Kasumi-1 (cell line): Measurements from ENCODE around the gene HEATR5B.
"Not testable (repeated sequence)": the region's sequence is repeated elsewhere in the genome, so short reads cannot be mapped to it uniquely, and the experiment has no call there.

Experiments used
- DNase-seq, 2 experiments: peaks; one replicate each; lab custom pipeline; 2025; lab: John Stamatoyannopoulos, UW

Gene HEATR5B

GRCh38 chr2:36981911-36982310 lies 102.3 kb downstream of the HEATR5B start:
- DNase-seq: no peak

- DNase-seq: not testable (repeated sequence)
Observed at GRCh38 chr2:36979007-36979406, 105.2 kb downstream of the HEATR5B start.

- DNase-seq: no peak
Observed at GRCh38 chr2:36976065-36976464, 108.1 kb downstream of the HEATR5B start.

GRCh38 chr2:36975306-36975705 lies 108.9 kb downstream of the HEATR5B start:
- no peak for DNase-seq

GRCh38 chr2:36973320-36973719 lies 110.9 kb downstream of the HEATR5B start:
- no peak for DNase-seq

GRCh38 chr2:36971990-36972389 lies 112.2 kb downstream of the HEATR5B start:
- no peak for DNase-seq

- peak; percentile 21 to 44 for DNase-seq
Observed at GRCh38 chr2:36967236-36967876, 116.8 kb downstream of the HEATR5B start.

GRCh38 chr2:36966370-36967235 lies 117.6 kb downstream of the HEATR5B start, which contains the start of gene STRN:
Gene STRN (minus strand): TSS chr2:36966536. CDS start chr2:36966463, 73 bp downstream.
- DNase-seq: peak; percentile 89 to 93

GRCh38 chr2:36965751-36966369 lies 118.3 kb downstream of the HEATR5B start:
- peak; percentile 34 to 53 for DNase-seq

GRCh38 chr2:36965206-36965605 lies 119.0 kb downstream of the HEATR5B start:
- peak in 1 of 2 experiments; percentile 53 for DNase-seq

GRCh38 chr2:36964496-36965058 lies 119.6 kb downstream of the HEATR5B start:
- no peak for DNase-seq

- no peak for DNase-seq
Observed at GRCh38 chr2:36963734-36964133, 120.4 kb downstream of the HEATR5B start.

GRCh38 chr2:36963106-36963505 lies 121.1 kb downstream of the HEATR5B start:
- no peak for DNase-seq

- no peak for DNase-seq
Observed at GRCh38 chr2:36960773-36961172, 123.4 kb downstream of the HEATR5B start.

- DNase-seq: peak in 1 of 2 experiments; percentile 16
Observed at GRCh38 chr2:36960005-36960675, 124.0 kb downstream of the HEATR5B start.

GRCh38 chr2:36954977-36955607 lies 129.1 kb downstream of the HEATR5B start:
- no peak for DNase-seq

- DNase-seq: no peak
Observed at GRCh38 chr2:36952748-36953197, 131.4 kb downstream of the HEATR5B start.

GRCh38 chr2:36951574-36951973 lies 132.6 kb downstream of the HEATR5B start:
- DNase-seq: no peak

- no peak for DNase-seq
Observed at GRCh38 chr2:36951027-36951518, 133.1 kb downstream of the HEATR5B start.

GRCh38 chr2:36949845-36950244 lies 134.3 kb downstream of the HEATR5B start:
- DNase-seq: no peak

- DNase-seq: not testable (repeated sequence)
Observed at GRCh38 chr2:36945240-36945639, 138.9 kb downstream of the HEATR5B start.
